Heart left ventricle (tissue), 16 donors: ENCODE data around the gene RNF215. TPM values are rescaled to one million over a fixed set of nuclear protein-coding genes. Genes with fewer than 3 reads are reported as not detected.

Source experiments
- ATAC-seq, 4 donors: fragments of 200-7000 bp; cut with Tn5 transposase; one replicate each; pipeline ENCODE4 v1.9.1; 2020 to 2022; ENCODE audit warnings: moderate library complexity in 4 of 4, mild to moderate bottlenecking in 3 of 4, moderate number of reproducible peaks in 1 of 4
- DNase-seq, 5 donors: peaks; one replicate each; pipeline ENCODE4 v3.0.0-alpha.2; 2020
- H3K27ac ChIP-seq, 12 donors: fragments of 200-600 bp; sonication (generic) in 4 of 12; one replicate each; pipeline versions ENCODE4 v1.5.0 to v1.8.0; 2016 to 2022; ENCODE audit warnings: mild to moderate bottlenecking in 2 of 12
- H3K27me3 ChIP-seq, 9 donors: fragments of 200-600 bp; sonication (generic) in 2 of 9; one replicate each; pipeline versions ENCODE4 v1.5.1 to v1.8.0; 2016 to 2022; ENCODE audit warnings: mild to moderate bottlenecking in 3 of 9
- H3K36me3 ChIP-seq, 9 donors: fragments of 200-600 bp; sonication (generic) in 2 of 9; one replicate each; pipeline versions ENCODE4 v1.5.0 to v1.8.0; 2018 to 2022; ENCODE audit warnings: mild to moderate bottlenecking in 2 of 9
- H3K4me1 ChIP-seq, 12 donors: fragments of 200-600 bp; sonication (generic) in 4 of 12; one replicate each; pipeline versions ENCODE4 v1.5.0 to v1.8.0; 2016 to 2022; ENCODE audit warnings: mild to moderate bottlenecking in 3 of 12
- H3K4me3 ChIP-seq, 12 donors: fragments of 200-600 bp; sonication (generic) in 4 of 12; one replicate each; pipeline versions ENCODE4 v1.5.0 to v1.8.0; 2017 to 2022; ENCODE audit warnings: mild to moderate bottlenecking in 9 of 12, moderate library complexity in 4 of 12
- H3K9me3 ChIP-seq, 12 donors: fragments of 200-600 bp; sonication (generic) in 4 of 12; one replicate each; pipeline versions ENCODE4 v1.5.0 to v1.8.0; 2016 to 2022; ENCODE audit warnings: mild to moderate bottlenecking in 1 of 12
- CTCF ChIP-seq, 12 donors: fragments of 200-600 bp; sonication (generic) in 4 of 12; IDR thresholded peaks; one replicate each; pipeline versions ENCODE4 v1.5.0 to v1.8.0; 2018 to 2022; ENCODE audit warnings: antibody characterized with exemption in 12 of 12, mild to moderate bottlenecking in 5 of 12
- POLR2A ChIP-seq, 2 donors: fragments of 450-650 bp; IDR thresholded peaks; one replicate each; pipeline ENCODE4 v1.6.1; 2017; ENCODE audit warnings: antibody characterized with exemption in 2 of 2, mild to moderate bottlenecking in 2 of 2, moderate library complexity in 2 of 2
- WGBS, 4 donors: extraction: QIAGEN DNeasy Blood & Tissue Kit in 2 of 4; methylation state at CpG; one replicate each; pipeline versions ENCODE4 v1.1.5 to v1.1.7; 2013 to 2018; 5-methylcytosine and 5-hydroxymethylcytosine counted together
- intact Hi-C, 10 donors: fragments of 100-400 bp; cut with DNase I; formaldehyde crosslinking; loops; one replicate each; pipeline versions ENCODE4 v1.11.1 to v1.14.2; 2022
- polyA plus RNA-seq, 2 donors: library from polyadenylated mRNA; stranded (reverse); fragments of 200-250 nt; gene quantifications; one replicate each; pipeline ENCODE4 v1.2.3, GENCODE V29; 2013
- total RNA-seq, 9 donors: library from RNA; depleted of rRNA in 2 of 9; stranded (reverse); fragments of >200 nt in 2 of 9; fragmentation: NEBNext Ultra II Directional in 3 of 9; extraction: Animal tissue kit (Norgen Biotek cat#: 25700) in 3 of 9; gene quantifications; one replicate each; pipeline versions ENCODE4 v1.1.0 to v1.2.4, GENCODE V29; 2016 to 2023
- donor health status: ischemic (EF 13 %, LVEDD 7.1; RV severe dilation, severe dysfunction).
- donor health status: healthy with polysubstance abuse.
- donor health status: DM: no; HTN: yes; CAD: no.
- donor health status: DM: no; HTN: no; CAD: no.
- donor health status: ischemic (EF 25% LVEDD 6.9; RV normal size, moderate dysfunction).
- donor health status: ischemic (EF 25% LVEDD 5.7; RV mildly dilated, moderate dysfunction).
- donor health status: healthy.
- donor health status: DM: yes; HTN: yes; CAD: no.
- donor health status: ischemic (EF 35%, LVEDD 5.7; RV mildly dilated, moderate dysfunction).
- donor health status: nonischemic (EF 11% LVEDD 7.7; RV severe dilation, severe dysfunction).
- donor health status: DM: yes; HTN: yes; CAD: no.
- donor health status: PGD.
- donor health status: ischemic (EF 29% LVEDD 5.4; RV normal size, mild dysfunction).
- donor health status: nonischemic (EF 23%, LVEDD 6.1; RV moderate dilation, normal function).

The RNF215 gene
- total and polyA plus RNA-seq, 11 donors = 3.3 to 12.2 (median 6.7) TPM

- Histone ChIP-seq H3K4me1 (peaks cover 0 to 8% (median 6%) of the 10 kb centered on the region in 12 donors), H3K27me3 (no peaks in the 10 kb centered on the region), H3K27ac (no peak overlapping the region), H3K9me3 (peaks cover 0 to 3% (median 0%) of the 10 kb centered on the region in 12 donors), H3K4me3 (no peak overlapping the region), H3K36me3 (no peaks in the 10 kb centered on the region)
- intact Hi-C loops = no loop called here
- ATAC-seq (no peak), DNase-seq (no peak)
- 73 to 89% (median 76%) methylated on average over 4 of the region's 4 CpGs for WGBS, 4 donors
- TF ChIP-seq CTCF (IDR thresholded peaks at IDR 0.05) = no peak
- no peak for TF ChIP-seq POLR2A (IDR thresholded peaks at IDR 0.05)
These were observed 43.7 kb upstream of the RNF215 start for GRCh38 chr22:30430933-30431332.

- TF ChIP-seq POLR2A (IDR thresholded peaks at IDR 0.05) (no peak), CTCF (IDR thresholded peaks at IDR 0.05) (no peak)
- Histone ChIP-seq H3K4me1 (peaks cover 0 to 18% (median 10%) of the 10 kb centered on the region in 12 donors), H3K27me3 (no peaks in the 10 kb centered on the region), H3K27ac (no peak overlapping the region), H3K4me3 (no peak overlapping the region), H3K9me3 (no peaks in the 10 kb centered on the region), H3K36me3 (no peaks in the 10 kb centered on the region)
- no peak for DNase-seq
- no peak for ATAC-seq
- WGBS, 4 donors = 48 to 64% (median 54%) methylated on average over 4 of the region's 4 CpGs
- intact Hi-C loops = loop anchor here in 4 of 10 donors (5.0 to 10.0 kb wide), 3 partner anchors 155 to 175 kb away; partner anchors contain the start of genes TCN2 (in 2 of the 4) and PES1 (in 1 of the 4)
These were observed 42.7 kb upstream of the RNF215 start for GRCh38 chr22:30429887-30430286.

GRCh38 chr22:30427871-30428270 lies 40.7 kb upstream of the RNF215 start:
- DNase-seq (no peak), ATAC-seq (no peak)
- H3K36me3 ChIP-seq = no peaks in the 10 kb centered on the region
- no peak overlapping the region for H3K4me3 ChIP-seq
- intact Hi-C loops = loop anchor here in 4 of 10 donors (5.0 to 10.0 kb wide), 3 partner anchors 157 to 177 kb away; partner anchors contain the start of genes TCN2 (in 2 of the 4) and PES1 (in 1 of the 4)
- H3K27me3 ChIP-seq = no peaks in the 10 kb centered on the region
- TF ChIP-seq CTCF (IDR thresholded peaks at IDR 0.05) (no peak), POLR2A (IDR thresholded peaks at IDR 0.05) (no peak)
- H3K4me1 ChIP-seq = peaks cover 0 to 31% (median 20%) of the 10 kb centered on the region in 12 donors
- H3K27ac ChIP-seq = no peak overlapping the region
- 83 to 100% (median 84%) methylated on average over 1 of the region's 1 CpG for WGBS, 4 donors
- no peaks in the 10 kb centered on the region for H3K9me3 ChIP-seq

- peak; percentile 20 to 70 (median 52) for TF ChIP-seq CTCF (IDR thresholded peaks at IDR 0.05)
- no peak for TF ChIP-seq POLR2A (IDR thresholded peaks at IDR 0.05)
- peak in 3 of 4 donors; percentile 10 to 23 (median 19) for ATAC-seq
- Histone ChIP-seq H3K4me1 (peaks cover 4 to 43% (median 31%) of the 10 kb centered on the region in 12 donors), H3K9me3 (no peaks in the 10 kb centered on the region), H3K27ac (peak overlapping the region in 9 of 12 donors; percentile 53 to 98 (median 76)), H3K36me3 (no peaks in the 10 kb centered on the region), H3K27me3 (no peaks in the 10 kb centered on the region), H3K4me3 (peak overlapping the region; percentile 53 to 88 (median 73))
- peak; percentile 73 to 85 (median 84) for DNase-seq
- 56 to 63% (median 60%) methylated on average over 15 to 29 of the region's 29 CpGs for WGBS, 4 donors
- intact Hi-C loops = loop anchor here in 4 of 10 donors (5.0 to 10.0 kb wide), 3 partner anchors 158 to 178 kb away; partner anchors contain the start of genes TCN2 (in 2 of the 4) and PES1 (in 1 of the 4)
These were observed 39.5 kb upstream of the RNF215 start for GRCh38 chr22:30426388-30427353.
